ENCODE results near the gene WNT11.

Gene WNT11

DNA sequence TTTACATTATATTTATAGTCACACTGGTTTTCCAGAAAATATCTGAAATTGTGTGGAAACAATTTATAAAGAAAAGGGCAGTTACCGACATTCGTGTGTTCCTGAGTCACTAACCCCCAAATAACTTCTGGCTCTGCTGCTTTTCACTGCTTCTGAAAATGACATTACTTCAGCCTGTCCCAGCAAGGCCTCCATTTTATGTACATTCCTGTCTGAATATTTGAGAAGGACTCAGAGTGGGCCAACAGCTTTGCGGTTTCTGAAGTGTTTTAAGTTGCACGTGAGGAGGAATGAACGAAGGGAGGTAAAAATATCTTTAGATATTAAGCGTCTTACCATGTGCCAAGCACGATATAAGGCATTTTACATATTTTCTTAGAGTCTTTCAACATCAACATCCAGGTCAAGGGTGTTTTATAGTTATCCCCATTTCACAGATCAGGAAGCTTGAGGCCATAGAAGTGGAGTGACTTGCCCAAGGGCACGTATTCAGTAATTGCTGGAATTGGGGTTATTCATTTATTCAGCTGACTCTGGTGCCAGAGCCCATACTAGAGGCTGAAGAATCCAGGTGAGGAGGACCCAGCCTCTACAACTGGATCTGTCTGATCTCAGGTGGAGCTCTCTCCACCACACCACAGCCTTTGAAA lies 30.8 kb upstream of the WNT11 start:
- TF ChIP-seq, protein P1, sequence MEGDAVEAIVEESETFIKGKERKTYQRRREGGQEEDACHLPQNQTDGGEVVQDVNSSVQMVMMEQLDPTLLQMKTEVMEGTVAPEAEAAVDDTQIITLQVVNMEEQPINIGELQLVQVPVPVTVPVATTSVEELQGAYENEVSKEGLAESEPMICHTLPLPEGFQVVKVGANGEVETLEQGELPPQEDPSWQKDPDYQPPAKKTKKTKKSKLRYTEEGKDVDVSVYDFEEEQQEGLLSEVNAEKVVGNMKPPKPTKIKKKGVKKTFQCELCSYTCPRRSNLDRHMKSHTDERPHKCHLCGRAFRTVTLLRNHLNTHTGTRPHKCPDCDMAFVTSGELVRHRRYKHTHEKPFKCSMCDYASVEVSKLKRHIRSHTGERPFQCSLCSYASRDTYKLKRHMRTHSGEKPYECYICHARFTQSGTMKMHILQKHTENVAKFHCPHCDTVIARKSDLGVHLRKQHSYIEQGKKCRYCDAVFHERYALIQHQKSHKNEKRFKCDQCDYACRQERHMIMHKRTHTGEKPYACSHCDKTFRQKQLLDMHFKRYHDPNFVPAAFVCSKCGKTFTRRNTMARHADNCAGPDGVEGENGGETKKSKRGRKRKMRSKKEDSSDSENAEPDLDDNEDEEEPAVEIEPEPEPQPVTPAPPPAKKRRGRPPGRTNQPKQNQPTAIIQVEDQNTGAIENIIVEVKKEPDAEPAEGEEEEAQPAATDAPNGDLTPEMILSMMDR (IDR thresholded peaks at IDR 0.05; ENCODE audit: low read depth, low read length, poor library complexity, severe bottlenecking): no peak
- no peak for TF ChIP-seq EZH2phosphoT487 (IDR thresholded peaks at IDR 0.05; ENCODE audit: borderline replicate concordance, low read length)
- Histone ChIP-seq H3F3A (ENCODE audit: control insufficient read depth, insufficient read depth) (peaks cover 2% of the 10 kb centered on the region; the same call in 1 of the 2 replicates), H3K4me2 (ENCODE audit: low read length) (peak overlapping the region; percentile 95), H3K9me2 (replicated peaks; ENCODE audit: control insufficient read depth, low read length) (no peaks in the 10 kb centered on the region), H3K79me2 (ENCODE audit: control insufficient read depth, low read length) (no peaks in the 10 kb centered on the region), H3K36me3 (ENCODE audit: control insufficient read depth, low read length) (no peaks in the 10 kb centered on the region), H3K4me3 (ENCODE audit: low read length) (peak overlapping the region; percentile 80; the same call in 1 of the 2 replicates), H3K9me3 (ENCODE audit: control insufficient read depth, insufficient read depth, low read length) (no peaks in the 10 kb centered on the region), H3K27ac (ENCODE audit: low read depth, low read length) (no peak overlapping the region), H4K20me1 (ENCODE audit: control insufficient read depth, insufficient read depth, low read depth, low read length) (no peaks in the 10 kb centered on the region), H3K4me1 (ENCODE audit: control insufficient read depth, low read length) (peaks cover 33% of the 10 kb centered on the region), H3K27me3 (ENCODE audit: control insufficient read depth, low read length) (no peaks in the 10 kb centered on the region)

GRCh38 chr11:76236092-76236999 lies 30.0 kb upstream of the WNT11 start:
- no peaks in the 10 kb centered on the region for H3K9me2 ChIP-seq (replicated peaks; ENCODE audit: control insufficient read depth, low read length)
- H3K4me1 ChIP-seq (ENCODE audit: control insufficient read depth, low read length): peaks cover 37% of the 10 kb centered on the region
- no peaks in the 10 kb centered on the region for H4K20me1 ChIP-seq (ENCODE audit: control insufficient read depth, insufficient read depth, low read depth, low read length)
- H3K79me2 ChIP-seq (ENCODE audit: control insufficient read depth, low read length): no peaks in the 10 kb centered on the region
- no peak for TF ChIP-seq EZH2phosphoT487 (IDR thresholded peaks at IDR 0.05; ENCODE audit: borderline replicate concordance, low read length)
- TF ChIP-seq, protein P1 (IDR thresholded peaks at IDR 0.05; ENCODE audit: low read depth, low read length, poor library complexity, severe bottlenecking): no peak
- H3K36me3 ChIP-seq (ENCODE audit: control insufficient read depth, low read length): no peaks in the 10 kb centered on the region
- no peak overlapping the region for H3K27ac ChIP-seq (ENCODE audit: low read depth, low read length)
- H3K4me3 ChIP-seq (ENCODE audit: low read length): peak overlapping the region; percentile 80
- no peaks in the 10 kb centered on the region for H3K9me3 ChIP-seq (ENCODE audit: control insufficient read depth, insufficient read depth, low read length)
- H3K4me2 ChIP-seq (ENCODE audit: low read length): peak overlapping the region; percentile 95
- H3K27me3 ChIP-seq (ENCODE audit: control insufficient read depth, low read length): peaks cover 2% of the 10 kb centered on the region; the same call in 1 of the 2 replicates
- H3F3A ChIP-seq (ENCODE audit: control insufficient read depth, insufficient read depth): peaks cover 2% of the 10 kb centered on the region; the same call in 1 of the 2 replicates

DNA sequence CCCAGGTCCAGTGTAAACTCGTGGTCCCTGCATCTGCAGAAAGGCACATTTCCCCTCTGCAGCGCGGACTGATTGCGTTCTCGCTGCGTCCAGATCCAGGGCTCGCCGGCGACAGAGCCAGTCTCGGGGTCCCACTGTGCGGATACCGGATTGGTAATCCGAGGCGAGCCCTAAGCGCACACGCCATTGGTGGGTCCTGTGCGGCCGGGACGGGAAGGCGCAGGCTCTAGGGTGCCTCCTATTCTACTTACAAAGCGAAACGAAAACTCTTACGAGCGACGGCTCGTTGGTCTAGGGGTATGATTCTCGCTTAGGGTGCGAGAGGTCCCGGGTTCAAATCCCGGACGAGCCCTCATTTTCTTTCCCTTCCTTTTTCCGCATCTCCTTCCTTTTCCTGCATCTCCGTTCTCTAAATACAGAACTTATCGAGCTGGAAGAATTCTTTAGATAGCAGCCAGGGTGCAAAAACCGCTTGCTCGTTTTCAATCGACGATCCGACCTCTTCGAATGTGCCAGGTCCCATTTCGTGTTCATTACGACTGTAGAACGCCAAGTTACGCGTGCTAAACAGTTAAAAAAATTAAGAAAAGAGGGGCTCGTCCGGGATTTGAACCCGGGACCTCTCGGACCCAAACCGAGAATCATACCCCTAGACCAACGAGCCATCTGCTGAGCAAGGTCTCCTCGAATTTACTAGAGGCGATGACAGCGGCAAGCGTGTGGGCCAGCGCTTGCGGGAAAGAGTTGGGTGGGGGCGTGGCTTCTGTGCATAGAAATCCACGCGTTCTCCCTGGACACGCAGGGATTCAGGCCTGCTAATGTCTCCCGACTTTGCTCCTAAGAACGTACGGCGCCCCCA lies 29.2 kb upstream of the WNT11 start:
- Histone ChIP-seq H3K4me3 (ENCODE audit: low read length) (peak overlapping the region; percentile 80), H3K79me2 (ENCODE audit: control insufficient read depth, low read length) (no peaks in the 10 kb centered on the region), H3K27me3 (ENCODE audit: control insufficient read depth, low read length) (peaks cover 6% of the 10 kb centered on the region), H3F3A (ENCODE audit: control insufficient read depth, insufficient read depth) (peaks cover 2% of the 10 kb centered on the region; the same call in 1 of the 2 replicates), H3K36me3 (ENCODE audit: control insufficient read depth, low read length) (no peaks in the 10 kb centered on the region), H3K27ac (ENCODE audit: low read depth, low read length) (peak overlapping the region; percentile 63), H3K9me3 (ENCODE audit: control insufficient read depth, insufficient read depth, low read length) (no peaks in the 10 kb centered on the region), H3K4me1 (ENCODE audit: control insufficient read depth, low read length) (peaks cover 37% of the 10 kb centered on the region), H3K4me2 (ENCODE audit: low read length) (peak overlapping the region; percentile 95), H3K9me2 (replicated peaks; ENCODE audit: control insufficient read depth, low read length) (no peaks in the 10 kb centered on the region), H4K20me1 (ENCODE audit: control insufficient read depth, insufficient read depth, low read depth, low read length) (no peaks in the 10 kb centered on the region)
- TF ChIP-seq, protein P1 (IDR thresholded peaks at IDR 0.05; ENCODE audit: low read depth, low read length, poor library complexity, severe bottlenecking): no peak
- no peak for TF ChIP-seq EZH2phosphoT487 (IDR thresholded peaks at IDR 0.05; ENCODE audit: borderline replicate concordance, low read length)

Data from DOHH2 (cell line).